ENCODE data around the gene PDIA6.

PDIA6 gene

GRCh38 chr2:10764096-10764785 is 48.3 kb downstream of the PDIA6 start:
- DNase-seq (ENCODE audit: low read depth), result no peak

GRCh38 chr2:10763461-10763800 is 49.2 kb downstream of the PDIA6 start:
- DNase-seq (ENCODE audit: low read depth), result no peak

- DNase-seq (ENCODE audit: low read depth), result peak; percentile 49
Observed at GRCh38 chr2:10762651-10763460, 49.7 kb downstream of the PDIA6 start.

GRCh38 chr2:10761591-10761990 is 51.0 kb downstream of the PDIA6 start:
- no peak for DNase-seq (ENCODE audit: low read depth)

- DNase-seq (ENCODE audit: low read depth), result no peak
Observed at GRCh38 chr2:10760794-10761504, 51.6 kb downstream of the PDIA6 start.

GRCh38 chr2:10759151-10759714 is 53.4 kb downstream of the PDIA6 start:
- DNase-seq (ENCODE audit: low read depth), result no peak

GRCh38 chr2:10757814-10758286 is 54.7 kb downstream of the PDIA6 start:
- no peak for DNase-seq (ENCODE audit: low read depth)

GRCh38 chr2:10755621-10756020 is 57.0 kb downstream of the PDIA6 start:
- DNase-seq (ENCODE audit: low read depth), result no peak

GRCh38 chr2:10753876-10754275 is 58.7 kb downstream of the PDIA6 start:
- no peak for DNase-seq (ENCODE audit: low read depth)

- DNase-seq (ENCODE audit: low read depth), result no peak
Observed at GRCh38 chr2:10753156-10753555, 59.4 kb downstream of the PDIA6 start.

- DNase-seq (ENCODE audit: low read depth), result no peak
Observed at GRCh38 chr2:10752236-10752635, 60.3 kb downstream of the PDIA6 start.

- peak; percentile 39 for DNase-seq (ENCODE audit: low read depth)
Observed at GRCh38 chr2:10750610-10751009, 62.0 kb downstream of the PDIA6 start.

- no peak for DNase-seq (ENCODE audit: low read depth)
Observed at GRCh38 chr2:10742666-10743065, 69.9 kb downstream of the PDIA6 start.

GRCh38 chr2:10741139-10741538 is 71.4 kb downstream of the PDIA6 start:
- DNase-seq (ENCODE audit: low read depth), result no peak

- DNase-seq (ENCODE audit: low read depth), result no peak
Observed at GRCh38 chr2:10740226-10740625, 72.4 kb downstream of the PDIA6 start.

- DNase-seq (ENCODE audit: low read depth), result no peak
Observed at GRCh38 chr2:10738192-10738591, 74.4 kb downstream of the PDIA6 start.

GRCh38 chr2:10733980-10734379 is 78.6 kb downstream of the PDIA6 start:
- no peak for DNase-seq (ENCODE audit: low read depth)

- no peak for DNase-seq (ENCODE audit: low read depth)
Observed at GRCh38 chr2:10733566-10733925, 79.0 kb downstream of the PDIA6 start.
